BLaER1 (cell line): ENCODE results near the gene PPIE.

ENCODE experiments used
- H3K27ac ChIP-seq: shearing (Covaris generic); formaldehyde crosslinking; 2 replicates; pipeline ENCODE4 v1.8.1; 2022
- H3K27me3 ChIP-seq: shearing (Covaris generic); formaldehyde crosslinking; 2 replicates; pipeline ENCODE4 v1.8.1; 2022
- H3K36me3 ChIP-seq: shearing (Covaris generic); formaldehyde crosslinking; 2 replicates; pipeline ENCODE4 v1.8.1; 2022
- H3K4me1 ChIP-seq: shearing (Covaris generic); formaldehyde crosslinking; 2 replicates; pipeline ENCODE4 v1.8.1; 2022
- H3K4me2 ChIP-seq: shearing (Covaris generic); formaldehyde crosslinking; 2 replicates; pipeline ENCODE4 v1.8.1; 2022
- H3K4me3 ChIP-seq: shearing (Covaris generic); formaldehyde crosslinking; 2 replicates; pipeline ENCODE4 v1.8.1; 2022
- H3K9ac ChIP-seq: shearing (Covaris generic); formaldehyde crosslinking; 2 replicates; pipeline ENCODE4 v1.8.1; 2022
- H3K9me3 ChIP-seq: shearing (Covaris generic); formaldehyde crosslinking; 2 replicates; pipeline ENCODE4 v1.8.1; 2022
- H4K20me1 ChIP-seq: shearing (Covaris generic); formaldehyde crosslinking; 2 replicates; pipeline ENCODE4 v1.8.1; 2022
- Cebpa-rat ChIP-seq: shearing (Covaris generic); IDR thresholded peaks from 2 replicates; pipeline ENCODE4 v1.8.1; 2022

The PPIE gene

DNA sequence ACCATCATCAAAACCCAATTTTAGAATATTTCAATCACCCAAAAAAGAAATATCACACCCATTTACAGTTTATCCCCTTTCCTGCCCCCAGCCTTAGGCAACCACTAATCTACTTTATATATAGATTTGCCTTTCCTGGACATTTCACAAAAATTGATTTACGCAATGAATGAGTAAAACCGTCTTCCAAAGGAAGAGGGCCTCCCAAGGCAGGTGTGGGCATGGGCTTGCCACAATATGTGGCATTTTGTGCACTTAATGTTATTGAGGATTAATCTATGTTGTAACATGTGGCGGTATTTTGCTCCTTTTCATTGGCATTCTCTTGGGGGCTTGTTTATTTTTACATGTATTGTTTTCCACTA lies 61.8 kb downstream of the PPIE start:
- TF ChIP-seq Cebpa-rat, result no peak
- H3K27ac ChIP-seq, result no peak overlapping the region
- no peak overlapping the region for H3K4me3 ChIP-seq
- H4K20me1 ChIP-seq, result no peaks in the 10 kb centered on the region
- H3K27me3 ChIP-seq, result no peaks in the 10 kb centered on the region
- 0 out of 2 replicates have a peak overlapping the region, but pooled peaks have one; percentile 58 for H3K4me2 ChIP-seq
- H3K9ac ChIP-seq, result no peak overlapping the region
- H3K4me1 ChIP-seq, result peaks cover 20% of the 10 kb centered on the region
- H3K9me3 ChIP-seq, result peaks cover 2% of the 10 kb centered on the region; the same call in 1 of the 2 replicates
- no peaks in the 10 kb centered on the region for H3K36me3 ChIP-seq

DNA sequence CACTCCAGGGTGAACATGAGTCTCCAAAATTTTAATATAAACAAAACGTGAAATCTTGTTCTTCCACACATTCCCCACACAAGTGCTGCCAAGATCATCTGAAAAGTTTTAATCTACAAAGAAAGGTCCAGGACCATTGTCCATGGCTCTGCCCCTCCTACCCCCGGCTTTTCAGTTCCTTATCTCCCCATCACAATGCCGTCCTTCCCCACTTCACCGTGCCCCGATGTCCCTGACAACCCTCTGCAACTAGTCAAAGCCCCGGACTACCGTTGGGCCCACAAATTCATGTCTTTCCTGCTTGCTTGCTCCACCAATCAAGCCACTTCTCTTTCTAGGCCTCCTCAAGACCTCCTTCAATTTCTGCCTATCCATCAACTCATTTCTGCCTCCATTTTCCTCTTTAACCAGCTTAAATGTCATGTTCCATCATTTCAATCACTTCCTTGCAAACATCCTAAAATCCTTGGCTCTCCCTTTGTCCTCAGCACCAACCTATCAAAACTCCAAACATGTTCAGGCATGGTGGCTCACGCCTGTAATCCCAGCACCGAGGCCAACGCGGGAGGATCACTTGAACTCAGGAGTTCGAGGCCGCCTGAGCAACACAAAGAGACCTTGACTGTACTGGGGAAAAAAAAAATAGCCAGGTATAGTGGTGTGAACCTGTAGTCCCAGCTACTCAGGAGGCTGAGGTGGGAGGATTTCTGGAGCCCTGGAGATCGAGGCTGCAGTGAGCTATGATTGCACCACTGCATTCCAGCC lies 64.0 kb downstream of the PPIE start:
- peaks cover 20% of the 10 kb centered on the region for H3K4me1 ChIP-seq
- no peak overlapping the region for H3K4me2 ChIP-seq
- H4K20me1 ChIP-seq, result no peaks in the 10 kb centered on the region
- no peak overlapping the region for H3K9ac ChIP-seq
- H3K36me3 ChIP-seq, result no peaks in the 10 kb centered on the region
- H3K27me3 ChIP-seq, result no peaks in the 10 kb centered on the region
- H3K9me3 ChIP-seq, result peaks cover 16% of the 10 kb centered on the region
- no peak overlapping the region for H3K4me3 ChIP-seq
- H3K27ac ChIP-seq, result no peak overlapping the region
- no peak for TF ChIP-seq Cebpa-rat

DNA sequence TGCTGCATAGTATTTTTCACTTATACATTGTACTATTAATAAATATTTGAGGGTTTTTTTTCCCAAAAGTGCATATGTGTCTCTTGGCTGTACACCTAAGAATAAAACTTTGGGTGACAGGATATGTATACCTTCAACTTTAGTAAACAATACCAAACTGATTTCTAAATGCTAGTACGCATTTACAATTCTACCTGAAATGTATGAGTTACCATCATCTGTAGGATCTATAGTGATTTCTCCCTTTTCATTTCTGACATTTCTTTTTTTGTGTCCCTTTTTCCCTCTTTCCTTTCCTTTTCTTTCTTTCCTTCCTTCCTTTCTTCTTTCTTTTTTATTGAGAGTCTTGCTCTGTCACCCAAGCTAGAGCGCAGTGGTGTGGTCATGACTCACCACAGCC lies 66.7 kb downstream of the PPIE start:
- no peak overlapping the region for H3K27ac ChIP-seq
- no peaks in the 10 kb centered on the region for H3K27me3 ChIP-seq
- H3K4me1 ChIP-seq, result peaks cover 4% of the 10 kb centered on the region; the same call in 1 of the 2 replicates
- no peak overlapping the region for H3K9ac ChIP-seq
- H3K4me2 ChIP-seq, result no peak overlapping the region
- no peaks in the 10 kb centered on the region for H3K36me3 ChIP-seq
- no peak for TF ChIP-seq Cebpa-rat
- peaks cover 22% of the 10 kb centered on the region for H3K9me3 ChIP-seq
- H4K20me1 ChIP-seq, result no peaks in the 10 kb centered on the region
- no peak overlapping the region for H3K4me3 ChIP-seq

DNA sequence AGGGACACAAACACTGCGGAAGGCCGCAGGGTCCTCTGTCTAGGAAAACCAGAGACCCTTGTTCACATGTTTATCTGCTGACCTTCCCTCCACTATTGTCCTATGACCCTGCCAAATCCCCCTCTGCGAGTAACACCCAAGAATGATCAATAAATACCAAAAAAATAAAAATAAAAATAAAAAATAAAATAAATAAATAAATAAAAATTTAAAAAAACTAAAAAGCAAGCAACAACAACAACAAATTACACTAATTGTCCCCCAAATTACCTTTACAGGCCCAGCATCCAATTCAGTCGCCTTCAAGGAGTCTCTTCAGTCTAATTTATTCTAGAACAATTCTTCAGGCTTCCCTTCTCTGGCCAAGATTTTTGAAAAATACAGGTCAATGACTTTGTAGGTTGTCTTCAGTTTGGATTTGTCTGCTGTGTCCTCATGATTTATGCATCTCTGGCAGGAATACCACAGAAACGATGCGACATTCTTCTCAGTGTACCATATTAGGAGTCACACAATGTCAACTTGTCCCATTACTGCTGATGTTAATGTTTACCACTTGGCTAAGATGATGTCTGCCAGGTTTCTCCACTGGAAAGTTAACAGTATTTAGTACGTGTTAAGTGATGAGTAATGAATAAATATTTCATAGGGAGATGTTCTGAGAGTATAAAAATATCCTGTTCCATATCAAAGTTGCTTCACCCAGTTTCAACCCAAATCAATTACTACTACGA lies 70.3 kb downstream of the PPIE start:
- TF ChIP-seq Cebpa-rat, result no peak
- peaks cover 10% of the 10 kb centered on the region for H3K4me1 ChIP-seq
- no peak overlapping the region for H3K9ac ChIP-seq
- no peak overlapping the region for H3K27ac ChIP-seq
- H4K20me1 ChIP-seq, result no peaks in the 10 kb centered on the region
- H3K27me3 ChIP-seq, result no peaks in the 10 kb centered on the region
- H3K4me2 ChIP-seq, result no peak overlapping the region
- no peak overlapping the region for H3K4me3 ChIP-seq
- H3K9me3 ChIP-seq, result peaks cover 22% of the 10 kb centered on the region
- H3K36me3 ChIP-seq, result no peaks in the 10 kb centered on the region

DNA sequence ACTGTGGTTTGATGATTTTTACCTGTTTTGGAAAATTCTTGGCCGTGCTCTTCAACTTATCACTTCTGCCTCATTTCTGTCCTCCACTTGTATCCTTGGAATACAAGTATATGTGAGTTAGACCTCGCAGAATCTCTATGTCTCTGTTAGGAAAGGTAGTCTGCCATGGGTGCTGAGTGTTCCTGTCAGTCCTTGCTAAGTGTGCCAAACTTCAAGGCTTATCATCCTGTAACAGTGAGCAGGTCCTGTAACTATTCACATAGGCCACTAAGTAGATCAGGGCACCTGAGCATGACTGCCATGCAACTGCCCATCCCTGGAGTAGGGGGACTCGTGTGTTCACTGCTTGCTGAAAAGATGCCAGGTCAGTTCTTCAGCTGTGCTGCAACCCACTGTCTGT lies 74.2 kb downstream of the PPIE start:
- Histone ChIP-seq H3K9me3 (peaks cover 4% of the 10 kb centered on the region; the same call in 1 of the 2 replicates), H4K20me1 (no peaks in the 10 kb centered on the region), H3K36me3 (no peaks in the 10 kb centered on the region), H3K9ac (no peak overlapping the region), H3K27ac (no peak overlapping the region), H3K4me3 (no peak overlapping the region), H3K27me3 (no peaks in the 10 kb centered on the region), H3K4me2 (no peak overlapping the region), H3K4me1 (peaks cover 16% of the 10 kb centered on the region)
- TF ChIP-seq Cebpa-rat, result no peak
